Mesendoderm (in vitro differentiated cells): ENCODE results near the gene SUN5.

ENCODE experiments used
- DNase-seq: peaks from one replicate; pipeline ENCODE4 v3.0.0; 2013
- H2AK5ac ChIP-seq: 2 replicates; pipeline ENCODE4 v1.6.1; 2013; ENCODE audit warnings: low read length, inconsistent platforms
- H2BK120ac ChIP-seq: 2 replicates; pipeline ENCODE4 v1.6.1; 2013; ENCODE audit warnings: low read depth, mild to moderate bottlenecking, low read length, moderate library complexity, mixed read lengths
- H2BK15ac ChIP-seq: replicated peaks from 2 replicates; pipeline ENCODE4 v1.6.1; 2013; ENCODE audit warnings: low read depth, mild to moderate bottlenecking, moderate library complexity
- H2BK5ac ChIP-seq: 2 replicates; pipeline ENCODE4 v1.6.1; 2013; ENCODE audit warnings: low read length, inconsistent platforms
- H3K18ac ChIP-seq: 2 replicates; pipeline ENCODE4 v1.6.1; 2013; ENCODE audit warnings: mild to moderate bottlenecking, low read length, mixed read lengths
- H3K23ac ChIP-seq: one replicate; pipeline ENCODE4 v1.6.1; 2013; ENCODE audit warnings: low read length
- H3K27ac ChIP-seq: 2 replicates; pipeline ENCODE4 v1.5.1; 2013; ENCODE audit warnings: low read depth, mild to moderate bottlenecking, inconsistent platforms, low read length, moderate library complexity
- H3K27me3 ChIP-seq: 2 replicates; pipeline ENCODE4 v1.6.1; 2013; ENCODE audit warnings: low read length, control low read depth, mild to moderate bottlenecking, inconsistent platforms; ENCODE audit not compliant: insufficient read depth, poor library complexity
- H3K36me3 ChIP-seq: 2 replicates; pipeline ENCODE4 v1.6.1; 2013; ENCODE audit warnings: low read length, inconsistent platforms; ENCODE audit not compliant: control insufficient read depth, insufficient read depth
- H3K4ac ChIP-seq: one replicate; pipeline ENCODE4 v1.6.1; 2013; ENCODE audit warnings: low read depth, mild to moderate bottlenecking, low read length, moderate library complexity
- H3K4me1 ChIP-seq: 2 replicates; pipeline ENCODE4 v1.6.1; 2013; ENCODE audit warnings: low read depth, low read length, inconsistent platforms; ENCODE audit not compliant: control insufficient read depth
- H3K4me2 ChIP-seq: 2 replicates; pipeline ENCODE4 v1.6.1; 2013; ENCODE audit warnings: low read length
- H3K4me3 ChIP-seq: 2 replicates; pipeline ENCODE4 v1.5.1; 2013; ENCODE audit warnings: mild to moderate bottlenecking, low read length
- H3K56ac ChIP-seq: one replicate; pipeline ENCODE4 v1.6.1; 2013; ENCODE audit warnings: low read length
- H3K79me1 ChIP-seq: 2 replicates; pipeline ENCODE4 v1.6.1; 2013; ENCODE audit warnings: low read length, inconsistent platforms
- H3K79me2 ChIP-seq: 2 replicates; pipeline ENCODE4 v1.6.1; 2013; ENCODE audit warnings: mild to moderate bottlenecking, low read length; ENCODE audit not compliant: control insufficient read depth, insufficient read depth
- H3K9ac ChIP-seq: 2 replicates; pipeline ENCODE4 v1.6.1; 2013; ENCODE audit warnings: low read length, inconsistent platforms
- H4K5ac ChIP-seq: one replicate; pipeline ENCODE4 v1.6.1; 2013; ENCODE audit warnings: low read length
- H4K8ac ChIP-seq: one replicate; pipeline ENCODE4 v1.6.1; 2013; ENCODE audit warnings: low read depth, mild to moderate bottlenecking, control low read depth, low read length, moderate library complexity
- WGBS: extraction: QIAGEN DNeasy Blood & Tissue Kit; methylation state at CpG from one replicate; pipeline ENCODE4 v1.1.7; 2013; ENCODE audit warnings: low lambda C conversion rate, missing lambda C conversion rate; ENCODE audit not compliant: insufficient coverage; ENCODE audit errors: extremely low coverage; 5-methylcytosine and 5-hydroxymethylcytosine counted together

SUN5 gene

DNA sequence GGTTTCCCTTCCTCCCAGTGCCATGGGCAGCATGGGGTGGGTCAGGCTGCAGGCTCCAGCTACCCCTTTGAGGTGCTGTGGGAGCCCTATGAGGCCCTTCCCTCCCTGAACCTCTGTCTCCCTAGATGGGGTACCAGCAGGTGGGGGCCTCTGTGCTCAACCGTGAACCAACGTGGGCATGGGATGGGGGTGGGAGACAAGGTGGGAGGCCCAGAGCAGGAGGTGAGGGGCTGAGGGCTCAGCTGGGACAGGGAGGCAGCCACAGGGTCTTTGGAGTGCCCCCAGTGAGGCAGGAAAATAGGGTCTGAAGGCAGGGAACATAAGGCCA is 33.3 kb downstream of the SUN5 start:
- no peaks in the 10 kb centered on the region for H3K27me3 ChIP-seq
- no peaks in the 10 kb centered on the region for H3K79me1 ChIP-seq
- H3K4me2 ChIP-seq = no peak overlapping the region
- peak overlapping the region; percentile 99 for H2AK5ac ChIP-seq
- H3K36me3 ChIP-seq = no peaks in the 10 kb centered on the region
- DNase-seq = no peak
- H3K9ac ChIP-seq = peak overlapping the region; percentile 39
- H3K56ac ChIP-seq = peak overlapping the region; percentile 89
- H3K4me3 ChIP-seq = no peak overlapping the region
- H4K5ac ChIP-seq = no peak overlapping the region
- H3K27ac ChIP-seq = peak overlapping the region; percentile 4
- WGBS = no CpG with 5 or more reads among the region's 2 CpGs
- peak overlapping the region; percentile 97 for H2BK5ac ChIP-seq
- no peak overlapping the region for H4K8ac ChIP-seq
- peak overlapping the region; percentile 78 for H2BK120ac ChIP-seq
- H3K79me2 ChIP-seq = no peaks in the 10 kb centered on the region
- H3K23ac ChIP-seq = no peak overlapping the region
- no peak overlapping the region for H2BK15ac ChIP-seq
- peak overlapping the region; percentile 81 for H3K4ac ChIP-seq
- peak overlapping the region; percentile 22 for H3K18ac ChIP-seq
- peaks cover 25% of the 10 kb centered on the region for H3K4me1 ChIP-seq

DNA sequence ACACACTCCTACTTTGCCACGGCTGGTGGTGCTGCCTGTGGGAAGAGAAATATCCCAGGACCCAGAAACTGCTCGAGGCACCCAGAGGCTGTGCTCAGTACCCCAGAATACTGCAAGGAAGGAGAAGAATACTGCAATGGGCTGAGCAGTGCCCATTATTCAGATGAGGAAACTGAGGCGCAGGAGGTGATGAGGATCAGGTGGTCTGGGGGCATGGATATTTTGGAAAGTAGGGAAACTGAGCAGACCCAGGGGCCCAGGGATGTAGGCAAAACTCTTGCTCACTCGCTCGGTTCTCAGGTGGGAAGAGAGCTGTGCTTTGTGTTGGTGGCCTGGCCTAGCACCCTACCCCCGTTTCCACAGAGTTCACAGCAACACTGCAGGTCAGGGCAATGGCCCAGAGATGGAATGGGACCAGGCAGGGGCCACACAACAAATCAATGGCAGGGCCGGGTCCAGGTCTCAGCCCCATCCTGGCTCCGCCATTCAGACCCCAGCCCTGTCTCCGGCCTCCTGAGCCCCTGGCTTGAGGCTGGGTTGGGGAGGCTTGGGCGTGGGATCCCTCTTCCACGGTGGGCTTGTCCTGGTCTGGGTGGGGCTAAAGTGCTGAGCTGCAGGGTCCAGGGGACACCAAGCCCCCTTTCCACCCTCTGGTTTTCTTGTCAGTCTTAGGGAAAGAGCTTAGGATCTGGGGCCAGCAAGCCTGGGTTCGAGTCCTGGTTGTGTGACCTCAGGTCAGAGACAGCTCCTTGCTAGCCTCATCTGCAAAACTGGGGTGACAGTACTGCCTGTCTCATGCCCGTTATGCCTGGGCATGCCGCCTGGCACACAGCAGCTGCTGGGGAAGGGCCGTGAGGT is 33.9 kb downstream of the SUN5 start:
- Histone ChIP-seq H2BK120ac (peak overlapping the region; percentile 78), H3K9ac (no peak overlapping the region), H4K5ac (no peak overlapping the region), H3K4me1 (peaks cover 20% of the 10 kb centered on the region), H2BK15ac (no peak overlapping the region), H3K36me3 (no peaks in the 10 kb centered on the region), H3K79me2 (no peaks in the 10 kb centered on the region), H3K27me3 (no peaks in the 10 kb centered on the region), H2BK5ac (peak overlapping the region; percentile 97), H3K4ac (peak overlapping the region; percentile 81), H3K79me1 (no peaks in the 10 kb centered on the region), H3K4me3 (no peak overlapping the region), H3K56ac (peak overlapping the region; percentile 89), H3K4me2 (no peak overlapping the region), H3K23ac (peak overlapping the region; percentile 17), H2AK5ac (peak overlapping the region; percentile 99), H4K8ac (no peak overlapping the region), H3K27ac (peak overlapping the region; percentile 4), H3K18ac (peak overlapping the region; percentile 22)
- no CpG with 5 or more reads among the region's 15 CpGs for WGBS
- DNase-seq = no peak

DNA sequence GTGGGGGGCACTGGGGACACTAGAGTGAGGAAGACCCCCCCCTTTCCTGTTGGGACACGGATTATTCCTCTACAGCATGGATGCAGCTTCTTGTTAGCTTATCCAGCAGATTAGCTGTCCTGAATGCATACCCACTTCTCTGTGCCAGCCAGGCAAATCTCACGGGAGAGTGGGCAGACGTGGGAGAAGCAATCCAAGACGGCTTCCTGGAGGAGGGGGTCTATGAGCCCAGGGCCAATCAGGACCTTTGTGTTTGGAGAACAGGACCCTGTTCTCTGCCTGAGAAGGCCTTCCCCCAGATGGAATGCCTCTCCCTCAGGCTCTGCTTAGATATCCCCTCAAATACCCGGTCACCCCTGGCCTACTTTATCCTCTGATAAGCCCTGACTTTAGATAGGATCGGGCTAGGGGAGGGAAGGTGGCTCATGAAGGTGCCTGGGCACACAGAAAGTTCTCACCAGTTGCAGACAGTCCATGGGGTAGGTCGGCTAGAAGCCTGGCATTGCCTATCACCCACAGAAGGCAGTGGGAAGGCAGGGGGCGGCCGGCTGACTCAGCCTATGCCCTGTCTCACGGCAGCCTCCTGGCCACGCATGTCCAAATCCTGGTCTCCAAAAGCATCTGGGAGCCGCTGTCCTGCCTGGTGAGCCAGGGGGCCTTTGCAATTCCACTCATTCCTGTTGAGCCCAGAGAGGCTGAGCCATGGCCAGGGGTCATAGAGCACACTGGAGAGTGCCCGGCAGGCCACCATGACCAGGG is 34.7 kb downstream of the SUN5 start:
- H3K4me2 ChIP-seq = no peak overlapping the region
- no peak overlapping the region for H3K9ac ChIP-seq
- no peak for DNase-seq
- H3K27me3 ChIP-seq = no peaks in the 10 kb centered on the region
- H3K79me2 ChIP-seq = no peaks in the 10 kb centered on the region
- H3K23ac ChIP-seq = no peak overlapping the region
- H3K4ac ChIP-seq = peak overlapping the region; percentile 87
- H3K36me3 ChIP-seq = no peaks in the 10 kb centered on the region
- H2BK5ac ChIP-seq = peak overlapping the region; percentile 52
- H3K79me1 ChIP-seq = no peaks in the 10 kb centered on the region
- peaks cover 18% of the 10 kb centered on the region for H3K4me1 ChIP-seq
- no peak overlapping the region for H4K5ac ChIP-seq
- peak overlapping the region; percentile 78 for H2BK120ac ChIP-seq
- H3K4me3 ChIP-seq = no peak overlapping the region
- H4K8ac ChIP-seq = no peak overlapping the region
- peak overlapping the region; percentile 22 for H3K18ac ChIP-seq
- peak overlapping the region; percentile 89 for H3K56ac ChIP-seq
- H2BK15ac ChIP-seq = no peak overlapping the region
- H3K27ac ChIP-seq = no peak overlapping the region
- H2AK5ac ChIP-seq = peak overlapping the region; percentile 43
- no CpG with 5 or more reads among the region's 13 CpGs for WGBS

DNA sequence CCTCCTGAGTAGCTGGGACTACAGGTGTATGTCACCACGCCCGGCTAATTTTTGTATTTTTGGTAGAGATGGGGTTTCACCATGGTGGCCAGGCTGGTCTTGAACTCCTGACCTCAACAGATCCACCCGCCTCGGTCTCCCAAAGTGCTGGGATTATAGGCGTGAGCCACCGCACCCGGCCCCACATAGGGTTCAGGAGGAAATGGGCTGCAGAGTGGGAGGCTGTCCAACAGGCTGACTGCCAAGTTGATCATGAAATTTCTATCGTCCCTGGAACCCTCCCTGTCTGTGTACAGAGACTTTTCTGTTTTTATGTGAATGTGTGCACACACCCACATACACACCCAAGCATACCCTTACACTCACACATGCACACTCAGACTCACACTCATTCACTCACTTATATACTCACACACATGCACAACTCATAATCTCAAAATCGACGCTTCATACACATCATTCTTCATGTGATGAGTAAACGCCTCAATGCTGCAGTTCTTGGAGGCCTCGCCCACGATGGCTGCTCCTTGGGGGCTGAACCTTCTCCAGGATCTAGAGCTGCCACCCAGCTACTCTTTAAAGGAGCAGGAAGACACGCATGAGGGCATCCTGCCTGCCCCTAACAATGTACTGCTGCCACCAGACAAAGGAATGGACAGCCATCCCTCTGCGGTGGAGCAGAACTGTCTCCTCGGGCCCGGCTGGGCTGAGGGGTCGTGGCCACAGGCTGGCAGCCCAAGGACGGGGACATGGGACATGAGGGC is 35.6 kb downstream of the SUN5 start:
- H3K36me3 ChIP-seq = no peaks in the 10 kb centered on the region
- no peak overlapping the region for H2BK15ac ChIP-seq
- no peaks in the 10 kb centered on the region for H3K27me3 ChIP-seq
- H2AK5ac ChIP-seq = peak overlapping the region; percentile 43
- H4K5ac ChIP-seq = no peak overlapping the region
- H3K79me2 ChIP-seq = no peaks in the 10 kb centered on the region
- H3K27ac ChIP-seq = no peak overlapping the region
- H3K4me2 ChIP-seq = no peak overlapping the region
- no peak overlapping the region for H3K23ac ChIP-seq
- H3K18ac ChIP-seq = peak overlapping the region; percentile 22
- peak overlapping the region; percentile 17 for H2BK120ac ChIP-seq
- no peaks in the 10 kb centered on the region for H3K79me1 ChIP-seq
- no peak for DNase-seq
- WGBS = 100% methylated on average over 2 of the region's 19 CpGs
- peak overlapping the region; percentile 3 for H2BK5ac ChIP-seq
- no peak overlapping the region for H3K9ac ChIP-seq
- no peak overlapping the region for H3K4me3 ChIP-seq
- peaks cover 13% of the 10 kb centered on the region for H3K4me1 ChIP-seq
- H3K4ac ChIP-seq = peak overlapping the region; percentile 87
- H4K8ac ChIP-seq = no peak overlapping the region
- peak overlapping the region; percentile 47 for H3K56ac ChIP-seq

DNA sequence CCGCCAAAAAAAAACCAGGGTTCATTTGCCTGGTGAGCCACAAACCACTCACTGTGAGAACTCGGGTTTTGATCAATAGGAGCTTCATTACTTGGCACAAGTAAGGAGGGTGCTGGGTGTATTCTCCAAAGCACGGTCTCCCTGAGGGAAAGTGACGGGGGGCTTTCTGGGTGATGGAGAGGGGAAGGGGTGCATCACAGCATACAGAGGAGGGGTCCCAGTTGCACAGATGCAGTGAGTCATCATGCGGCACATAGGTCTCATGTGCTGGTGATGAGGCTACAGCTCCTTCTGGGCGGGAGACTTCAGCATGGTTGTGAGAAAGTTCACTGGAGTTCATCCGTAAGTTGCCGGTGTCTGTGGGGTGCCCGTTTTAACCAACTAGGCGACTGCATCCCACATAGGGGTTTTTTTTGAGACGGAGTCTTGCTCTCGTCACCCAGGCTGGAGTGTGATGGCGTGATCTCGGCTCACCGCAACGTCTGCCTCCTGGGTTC is 36.2 kb downstream of the SUN5 start:
- no CpG with 5 or more reads among the region's 16 CpGs for WGBS
- H3K9ac ChIP-seq = no peak overlapping the region
- no peak overlapping the region for H2BK15ac ChIP-seq
- H4K5ac ChIP-seq = no peak overlapping the region
- no peak overlapping the region for H3K4ac ChIP-seq
- H3K79me2 ChIP-seq = no peaks in the 10 kb centered on the region
- peak overlapping the region; percentile 77 for H2AK5ac ChIP-seq
- no peaks in the 10 kb centered on the region for H3K79me1 ChIP-seq
- no peak overlapping the region for H2BK5ac ChIP-seq
- no peak overlapping the region for H3K23ac ChIP-seq
- no peak overlapping the region for H3K4me3 ChIP-seq
- H3K18ac ChIP-seq = no peak overlapping the region
- no peak overlapping the region for H3K27ac ChIP-seq
- no peaks in the 10 kb centered on the region for H3K36me3 ChIP-seq
- H3K56ac ChIP-seq = no peak overlapping the region
- H4K8ac ChIP-seq = no peak overlapping the region
- H2BK120ac ChIP-seq = no peak overlapping the region
- no peak for DNase-seq
- peaks cover 11% of the 10 kb centered on the region for H3K4me1 ChIP-seq
- no peaks in the 10 kb centered on the region for H3K27me3 ChIP-seq
- no peak overlapping the region for H3K4me2 ChIP-seq
